GM21529 (cell line): ENCODE data around the gene IGLL5.

Experiments used
- ATAC-seq: cut with Tn5 transposase; IDR thresholded peaks from one replicate; pipeline ENCODE4 v1.9.1; 2021; ENCODE audit not compliant: unreplicated experiment

Gene IGLL5

GRCh38 chr22:22858559-22858937, 29.1 kb upstream of the IGLL5 start:
- no peak for ATAC-seq

GRCh38 chr22:22863001-22863400, 24.6 kb upstream of the IGLL5 start:
- ATAC-seq, result no peak

- peak; percentile 71 for ATAC-seq
Observed at GRCh38 chr22:22865311-22866072, 22.1 kb upstream of the IGLL5 start.

GRCh38 chr22:22866381-22867111, 21.1 kb upstream of the IGLL5 start:
- no peak for ATAC-seq

- ATAC-seq, result no peak
Observed at GRCh38 chr22:22867996-22868715, 19.5 kb upstream of the IGLL5 start.

- no peak for ATAC-seq
Observed at GRCh38 chr22:22870577-22871404, 16.8 kb upstream of the IGLL5 start.

- no peak for ATAC-seq
Observed at GRCh38 chr22:22871536-22872278, 15.9 kb upstream of the IGLL5 start.

- ATAC-seq, result no peak
Observed at GRCh38 chr22:22872722-22873708, 14.6 kb upstream of the IGLL5 start.

- no peak for ATAC-seq
Observed at GRCh38 chr22:22877523-22878210, 9.9 kb upstream of the IGLL5 start.

- no peak for ATAC-seq
Observed at GRCh38 chr22:22878211-22878570, 9.4 kb upstream of the IGLL5 start.

- no peak for ATAC-seq
Observed at GRCh38 chr22:22878801-22879674, 8.6 kb upstream of the IGLL5 start.

- no peak for ATAC-seq
Observed at GRCh38 chr22:22879675-22880155, 7.9 kb upstream of the IGLL5 start.

- ATAC-seq, result no peak
Observed at GRCh38 chr22:22880645-22881044, 7.0 kb upstream of the IGLL5 start.

- no peak for ATAC-seq
Observed at GRCh38 chr22:22881116-22882000, 6.3 kb upstream of the IGLL5 start.

- no peak for ATAC-seq
Observed at GRCh38 chr22:22882033-22882717, 5.4 kb upstream of the IGLL5 start.
